Glutamatergic neuron (in vitro differentiated cells): Measurements from ENCODE around the gene PTPRO. TPM values are rescaled to one million over a fixed set of nuclear protein-coding genes. Genes with fewer than 3 reads are reported as not detected.

Experiments used
- DNase-seq: peaks from one replicate; pipeline ENCODE4 v3.0.0; 2022
- H3K27ac Mint-ChIP-seq: one replicate; pipeline ENCODE4 v1.8.0; 2020; ENCODE audit warnings: mild to moderate bottlenecking, mixed read lengths, inconsistent platforms; ENCODE audit not compliant: unreplicated experiment
- H3K27me3 Mint-ChIP-seq: one replicate; pipeline ENCODE4 v1.8.0; 2020; ENCODE audit warnings: mild to moderate bottlenecking, moderate library complexity, mixed read lengths, inconsistent platforms; ENCODE audit not compliant: unreplicated experiment
- H3K36me3 Mint-ChIP-seq: one replicate; pipeline ENCODE4 v1.8.0; 2020; ENCODE audit warnings: mild to moderate bottlenecking, mixed read lengths, inconsistent platforms; ENCODE audit not compliant: unreplicated experiment
- H3K4me1 Mint-ChIP-seq: one replicate; pipeline ENCODE4 v1.8.0; 2020; ENCODE audit warnings: mild to moderate bottlenecking, low read depth, mixed read lengths, inconsistent platforms; ENCODE audit not compliant: unreplicated experiment
- H3K4me3 Mint-ChIP-seq: one replicate; pipeline ENCODE4 v1.8.0; 2020; ENCODE audit warnings: mild to moderate bottlenecking, mixed read lengths, inconsistent platforms; ENCODE audit not compliant: unreplicated experiment
- H3K9me3 Mint-ChIP-seq: one replicate; pipeline ENCODE4 v1.8.0; 2020; ENCODE audit warnings: mild to moderate bottlenecking, moderate library complexity, mixed read lengths, inconsistent platforms; ENCODE audit not compliant: unreplicated experiment
- CTCF ChIP-seq: fragments of 200-600 bp; sonication (generic); IDR thresholded peaks from one replicate; pipeline ENCODE4 v1.5.0; 2021; ENCODE audit not compliant: partially characterized antibody, unreplicated experiment
- total RNA-seq: library from RNA; stranded (reverse); fragmentation: NEBNext Ultra II Directional; extraction: Animal tissue kit (Norgen Biotek cat#: 25700); gene quantifications from one replicate; pipeline ENCODE4 v1.2.1, GENCODE V29; 2021; ENCODE audit not compliant: unreplicated experiment

Gene PTPRO
- total RNA-seq, 1 donor from 2014 or later: 32.5 TPM

- TF ChIP-seq CTCF: no peak
- Mint-ChIP-seq H3K4me3 (no peak overlapping the region), H3K9me3 (no peaks in the 10 kb centered on the region), H3K27me3 (no peaks in the 10 kb centered on the region), H3K4me1 (no peaks in the 10 kb centered on the region), H3K36me3 (no peaks in the 10 kb centered on the region), H3K27ac (no peak overlapping the region)
- DNase-seq: no peak
These were observed 269.5 kb downstream of the PTPRO start for GRCh38 chr12:15591811-15592210.

- Mint-ChIP-seq H3K36me3 (peaks cover 5% of the 10 kb centered on the region), H3K4me1 (no peaks in the 10 kb centered on the region), H3K9me3 (no peaks in the 10 kb centered on the region), H3K27ac (no peak overlapping the region), H3K27me3 (no peaks in the 10 kb centered on the region), H3K4me3 (no peak overlapping the region)
- TF ChIP-seq CTCF: no peak
- DNase-seq: no peak
These were observed 270.6 kb downstream of the PTPRO start for GRCh38 chr12:15592934-15593333.

- no peaks in the 10 kb centered on the region for H3K9me3 Mint-ChIP-seq
- no peak overlapping the region for H3K4me3 Mint-ChIP-seq
- no peak overlapping the region for H3K27ac Mint-ChIP-seq
- H3K27me3 Mint-ChIP-seq: no peaks in the 10 kb centered on the region
- peaks cover 5% of the 10 kb centered on the region for H3K36me3 Mint-ChIP-seq
- no peak for TF ChIP-seq CTCF
- no peak for DNase-seq
- no peaks in the 10 kb centered on the region for H3K4me1 Mint-ChIP-seq
These were observed 273.9 kb downstream of the PTPRO start for GRCh38 chr12:15596174-15596573.

- Mint-ChIP-seq H3K27ac (no peak overlapping the region), H3K9me3 (no peaks in the 10 kb centered on the region), H3K27me3 (no peaks in the 10 kb centered on the region), H3K36me3 (peaks cover 5% of the 10 kb centered on the region), H3K4me3 (no peak overlapping the region), H3K4me1 (no peaks in the 10 kb centered on the region)
- DNase-seq: no peak
- no peak for TF ChIP-seq CTCF
These were observed 275.0 kb downstream of the PTPRO start for GRCh38 chr12:15597125-15597830.

- H3K4me3 Mint-ChIP-seq: no peak overlapping the region
- no peak overlapping the region for H3K27ac Mint-ChIP-seq
- no peaks in the 10 kb centered on the region for H3K4me1 Mint-ChIP-seq
- no peaks in the 10 kb centered on the region for H3K27me3 Mint-ChIP-seq
- H3K36me3 Mint-ChIP-seq: peaks cover 5% of the 10 kb centered on the region
- no peak for DNase-seq
- no peaks in the 10 kb centered on the region for H3K9me3 Mint-ChIP-seq
- TF ChIP-seq CTCF: no peak
These were observed 277.1 kb downstream of the PTPRO start for GRCh38 chr12:15599266-15600037.
